ENCODE results near the gene RFX6. TPM values are rescaled to one million over a fixed set of nuclear protein-coding genes. Genes with fewer than 3 reads are reported as not detected.

RFX6 gene
- total and polyA plus RNA-seq, 10 of the 15 experiments (the other 5 are each of a cell fraction or from before 2014, with no cell fraction given) = not detected

DNA sequence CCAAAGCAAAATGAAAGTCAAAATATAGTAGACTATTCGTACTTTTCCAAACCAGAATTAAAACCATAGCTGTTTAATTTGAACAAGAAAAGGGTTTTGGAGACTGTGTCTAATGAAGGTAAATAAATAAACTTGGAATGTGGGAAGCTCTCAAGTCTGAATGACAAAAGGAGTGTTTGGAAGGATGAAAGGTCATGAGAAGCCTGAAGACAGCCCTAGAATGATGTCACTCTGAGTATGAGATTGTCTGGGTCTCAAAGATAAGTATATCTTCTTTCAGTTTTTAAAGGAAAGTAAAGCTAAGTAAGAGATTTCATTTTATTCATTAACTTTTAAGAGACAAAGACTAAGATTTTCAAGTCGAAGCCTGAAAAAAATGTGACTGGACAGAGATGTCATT lies 72.9 kb downstream of the RFX6 start (continued):
- TF ChIP-seq, protein P1, sequence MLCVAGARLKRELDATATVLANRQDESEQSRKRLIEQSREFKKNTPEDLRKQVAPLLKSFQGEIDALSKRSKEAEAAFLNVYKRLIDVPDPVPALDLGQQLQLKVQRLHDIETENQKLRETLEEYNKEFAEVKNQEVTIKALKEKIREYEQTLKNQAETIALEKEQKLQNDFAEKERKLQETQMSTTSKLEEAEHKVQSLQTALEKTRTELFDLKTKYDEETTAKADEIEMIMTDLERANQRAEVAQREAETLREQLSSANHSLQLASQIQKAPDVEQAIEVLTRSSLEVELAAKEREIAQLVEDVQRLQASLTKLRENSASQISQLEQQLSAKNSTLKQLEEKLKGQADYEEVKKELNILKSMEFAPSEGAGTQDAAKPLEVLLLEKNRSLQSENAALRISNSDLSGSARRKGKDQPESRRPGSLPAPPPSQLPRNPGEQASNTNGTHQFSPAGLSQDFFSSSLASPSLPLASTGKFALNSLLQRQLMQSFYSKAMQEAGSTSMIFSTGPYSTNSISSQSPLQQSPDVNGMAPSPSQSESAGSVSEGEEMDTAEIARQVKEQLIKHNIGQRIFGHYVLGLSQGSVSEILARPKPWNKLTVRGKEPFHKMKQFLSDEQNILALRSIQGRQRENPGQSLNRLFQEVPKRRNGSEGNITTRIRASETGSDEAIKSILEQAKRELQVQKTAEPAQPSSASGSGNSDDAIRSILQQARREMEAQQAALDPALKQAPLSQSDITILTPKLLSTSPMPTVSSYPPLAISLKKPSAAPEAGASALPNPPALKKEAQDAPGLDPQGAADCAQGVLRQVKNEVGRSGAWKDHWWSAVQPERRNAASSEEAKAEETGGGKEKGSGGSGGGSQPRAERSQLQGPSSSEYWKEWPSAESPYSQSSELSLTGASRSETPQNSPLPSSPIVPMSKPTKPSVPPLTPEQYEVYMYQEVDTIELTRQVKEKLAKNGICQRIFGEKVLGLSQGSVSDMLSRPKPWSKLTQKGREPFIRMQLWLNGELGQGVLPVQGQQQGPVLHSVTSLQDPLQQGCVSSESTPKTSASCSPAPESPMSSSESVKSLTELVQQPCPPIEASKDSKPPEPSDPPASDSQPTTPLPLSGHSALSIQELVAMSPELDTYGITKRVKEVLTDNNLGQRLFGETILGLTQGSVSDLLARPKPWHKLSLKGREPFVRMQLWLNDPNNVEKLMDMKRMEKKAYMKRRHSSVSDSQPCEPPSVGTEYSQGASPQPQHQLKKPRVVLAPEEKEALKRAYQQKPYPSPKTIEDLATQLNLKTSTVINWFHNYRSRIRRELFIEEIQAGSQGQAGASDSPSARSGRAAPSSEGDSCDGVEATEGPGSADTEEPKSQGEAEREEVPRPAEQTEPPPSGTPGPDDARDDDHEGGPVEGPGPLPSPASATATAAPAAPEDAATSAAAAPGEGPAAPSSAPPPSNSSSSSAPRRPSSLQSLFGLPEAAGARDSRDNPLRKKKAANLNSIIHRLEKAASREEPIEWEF (IDR thresholded peaks at IDR 0.05; ENCODE audit: insufficient replicate concordance, low read depth, low read length) = no peak
- no peak for TF ChIP-seq CBX5 (IDR thresholded peaks at IDR 0.05; ENCODE audit: low read depth)
- TF ChIP-seq, protein P2, sequence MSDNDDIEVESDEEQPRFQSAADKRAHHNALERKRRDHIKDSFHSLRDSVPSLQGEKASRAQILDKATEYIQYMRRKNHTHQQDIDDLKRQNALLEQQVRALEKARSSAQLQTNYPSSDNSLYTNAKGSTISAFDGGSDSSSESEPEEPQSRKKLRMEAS (IDR thresholded peaks at IDR 0.05; ENCODE audit: low read depth, low read length) = no peak

DNA sequence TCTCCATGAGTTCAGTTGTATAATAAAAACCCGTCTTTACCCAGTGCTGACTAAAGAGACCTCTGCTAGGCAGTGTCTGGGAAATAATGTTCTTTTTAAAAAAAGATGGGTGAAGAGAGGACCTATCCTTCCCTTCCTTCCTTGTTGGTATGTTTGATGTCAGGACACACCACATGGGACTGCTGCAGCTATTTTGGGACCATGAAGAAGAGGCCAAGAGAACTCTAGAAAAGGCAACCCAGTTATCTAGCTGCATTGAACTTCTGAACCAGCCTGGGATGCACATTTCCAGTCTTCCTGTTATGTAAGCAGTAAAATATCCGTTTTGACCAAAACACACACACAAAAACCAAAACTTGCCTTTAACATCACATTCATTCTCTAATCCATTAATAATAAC lies 77.3 kb downstream of the RFX6 start:
- H3K27ac ChIP-seq (ENCODE audit: control insufficient read depth, insufficient read depth) = no peak overlapping the region
- ChIA-PET POLR2A (no interaction called here), RAD21 (ENCODE audit: unreplicated experiment) (interaction anchor here (1.1 kb wide), 1 partner anchor 14 kb away, joined by 5 read pairs; no protein-coding TSS in a partner anchor), SMC1A (ENCODE audit: uncharacterized antibody, unreplicated experiment) (interaction anchor here (1.0 kb wide), 1 partner anchor 14 kb away, joined by 4 read pairs; no protein-coding TSS in a partner anchor), CTCF (no interaction called here)
- WGBS (ENCODE audit: insufficient coverage, insufficient replicate concordance, low lambda C conversion rate, missing lambda C conversion rate) = 28% methylated on average over 2 of the region's 2 CpGs
- H3K9me3 ChIP-seq (replicated peaks; ENCODE audit: control insufficient read depth, insufficient read depth, low read length) = no peaks in the 10 kb centered on the region
- no peaks in the 10 kb centered on the region for H3K79me2 ChIP-seq (ENCODE audit: control insufficient read depth, insufficient read depth, low read length)
- no peak overlapping the region for H2AFZ ChIP-seq (ENCODE audit: control insufficient read depth, low read depth, low read length)
- in situ Hi-C loops (cut with MboI) = no loop called here
- intact Hi-C loops (cut with micrococcal nuclease; ENCODE audit: unreplicated experiment) = no loop called here
- no peaks in the 10 kb centered on the region for H3K27me3 ChIP-seq (replicated peaks in 1 of 2; ENCODE audit: control insufficient read depth in 2 of 2, insufficient read depth in 2 of 2, low read length in 1 of 2)
- no peak; the same call in 2 of the 3 replicates for ATAC-seq
- H3K36me3 ChIP-seq (ENCODE audit: control insufficient read depth in 2 of 2, insufficient read depth in 2 of 2, low read length in 1 of 2) = no peaks in the 10 kb centered on the region
- no peak for TF ChIP-seq TCF12 (IDR thresholded peaks at IDR 0.05; ENCODE audit: low read depth, low read length)
- TF ChIP-seq, protein P3, sequence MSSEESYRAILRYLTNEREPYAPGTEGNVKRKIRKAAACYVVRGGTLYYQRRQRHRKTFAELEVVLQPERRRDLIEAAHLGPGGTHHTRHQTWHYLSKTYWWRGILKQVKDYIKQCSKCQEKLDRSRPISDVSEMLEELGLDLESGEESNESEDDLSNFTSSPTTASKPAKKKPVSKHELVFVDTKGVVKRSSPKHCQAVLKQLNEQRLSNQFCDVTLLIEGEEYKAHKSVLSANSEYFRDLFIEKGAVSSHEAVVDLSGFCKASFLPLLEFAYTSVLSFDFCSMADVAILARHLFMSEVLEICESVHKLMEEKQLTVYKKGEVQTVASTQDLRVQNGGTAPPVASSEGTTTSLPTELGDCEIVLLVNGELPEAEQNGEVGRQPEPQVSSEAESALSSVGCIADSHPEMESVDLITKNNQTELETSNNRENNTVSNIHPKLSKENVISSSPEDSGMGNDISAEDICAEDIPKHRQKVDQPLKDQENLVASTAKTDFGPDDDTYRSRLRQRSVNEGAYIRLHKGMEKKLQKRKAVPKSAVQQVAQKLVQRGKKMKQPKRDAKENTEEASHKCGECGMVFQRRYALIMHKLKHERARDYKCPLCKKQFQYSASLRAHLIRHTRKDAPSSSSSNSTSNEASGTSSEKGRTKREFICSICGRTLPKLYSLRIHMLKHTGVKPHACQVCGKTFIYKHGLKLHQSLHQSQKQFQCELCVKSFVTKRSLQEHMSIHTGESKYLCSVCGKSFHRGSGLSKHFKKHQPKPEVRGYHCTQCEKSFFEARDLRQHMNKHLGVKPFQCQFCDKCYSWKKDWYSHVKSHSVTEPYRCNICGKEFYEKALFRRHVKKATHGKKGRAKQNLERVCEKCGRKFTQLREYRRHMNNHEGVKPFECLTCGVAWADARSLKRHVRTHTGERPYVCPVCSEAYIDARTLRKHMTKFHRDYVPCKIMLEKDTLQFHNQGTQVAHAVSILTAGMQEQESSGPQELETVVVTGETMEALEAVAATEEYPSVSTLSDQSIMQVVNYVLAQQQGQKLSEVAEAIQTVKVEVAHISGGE (CRISPR knock-in tag; IDR thresholded peaks at IDR 0.05) = no peak
- H3K4me2 ChIP-seq (ENCODE audit: control insufficient read depth, insufficient read depth) = no peak overlapping the region
- no peak overlapping the region for H3K9ac ChIP-seq (ENCODE audit: control insufficient read depth, insufficient read depth, low read length)
- no peaks in the 10 kb centered on the region for H4K20me1 ChIP-seq (ENCODE audit: control insufficient read depth, insufficient read depth)
- BruUV-seq (replicated peaks) = no TSS peak
- no peaks in the 10 kb centered on the region for H3K4me1 ChIP-seq (ENCODE audit: control insufficient read depth, insufficient read depth, low read length)
- DNase-seq (ENCODE audit: low read depth, low spot score) = no peak
- no peak overlapping the region for H3K4me3 ChIP-seq
- FAIRE-seq = no peak

All from GM12878 (cell line).